HG03139 (cell line): Measurements from ENCODE around the gene EPHA1.
A peak's percentile ranks its signal among the peaks of the same experiment; 100 is the strongest.

Experiments used
- ATAC-seq: cut with Tn5 transposase; IDR thresholded peaks from one replicate; pipeline ENCODE4 v1.9.1; 2021; ENCODE audit not compliant: unreplicated experiment

The EPHA1 gene

GRCh38 chr7:143390104-143390772 is 18.4 kb downstream of the EPHA1 start:
- ATAC-seq, result no peak

- ATAC-seq, result no peak
These were observed 19.1 kb downstream of the EPHA1 start for GRCh38 chr7:143389316-143390103.

- no peak for ATAC-seq
These were observed 20.1 kb downstream of the EPHA1 start for GRCh38 chr7:143388491-143389101.

- no peak for ATAC-seq
These were observed 20.6 kb downstream of the EPHA1 start for GRCh38 chr7:143388051-143388450.

GRCh38 chr7:143387156-143387975 is 21.3 kb downstream of the EPHA1 start:
- ATAC-seq, result no peak

- peak; percentile 43 for ATAC-seq
These were observed 22.5 kb downstream of the EPHA1 start for GRCh38 chr7:143385891-143386781.

- no peak for ATAC-seq
These were observed 23.7 kb downstream of the EPHA1 start for GRCh38 chr7:143384661-143385631.

GRCh38 chr7:143384148-143384547 is 24.5 kb downstream of the EPHA1 start:
- no peak for ATAC-seq

- no peak for ATAC-seq
These were observed 25.1 kb downstream of the EPHA1 start for GRCh38 chr7:143383642-143383957.

- ATAC-seq, result no peak
These were observed 25.6 kb downstream of the EPHA1 start for GRCh38 chr7:143382791-143383641.

- no peak for ATAC-seq
These were observed 26.4 kb downstream of the EPHA1 start for GRCh38 chr7:143382126-143382790.

GRCh38 chr7:143381427-143382125 is 27.1 kb downstream of the EPHA1 start:
- peak; percentile 10 for ATAC-seq

- peak; percentile 70 for ATAC-seq
These were observed 27.8 kb downstream of the EPHA1 start, which contains the start of gene ZYX for GRCh38 chr7:143380646-143381426. TSS of gene ZYX (plus strand) at chr7:143381345. CDS start at chr7:143381572, 227 bp downstream.

- peak; percentile 45 for ATAC-seq
These were observed 28.4 kb downstream of the EPHA1 start for GRCh38 chr7:143380260-143380645.

GRCh38 chr7:143379611-143380259 is 28.9 kb downstream of the EPHA1 start:
- no peak for ATAC-seq

GRCh38 chr7:143376396-143376795 is 32.3 kb downstream of the EPHA1 start:
- no peak for ATAC-seq
